Stimulated activated CD4-positive, alpha-beta T cell treated with anti-CD3 and anti-CD28 coated beads, Interleukin-4, amount 100 ng/mL, for 4 hours (primary cell): ENCODE data around the gene ZFYVE9.
A peak's percentile ranks its signal among the peaks of the same experiment; 100 is the strongest.
"Not testable (repeated sequence)": the region's sequence is repeated elsewhere in the genome, so short reads cannot be mapped to it uniquely, and the experiment has no call there.

Experiments
- DNase-seq, 2 experiments: peaks; one replicate each; pipeline ENCODE4 v3.0.0-alpha.2; 2020

The ZFYVE9 gene

GRCh38 chr1:52141513-52142219 is at the start of gene ZFYVE9:
Gene ZFYVE9, plus strand, starts transcription at chr1:52142089. Its CDS starts 91,118 bp downstream, at chr1:52233207.
- DNase-seq = peak; percentile 61 to 72

DNA sequence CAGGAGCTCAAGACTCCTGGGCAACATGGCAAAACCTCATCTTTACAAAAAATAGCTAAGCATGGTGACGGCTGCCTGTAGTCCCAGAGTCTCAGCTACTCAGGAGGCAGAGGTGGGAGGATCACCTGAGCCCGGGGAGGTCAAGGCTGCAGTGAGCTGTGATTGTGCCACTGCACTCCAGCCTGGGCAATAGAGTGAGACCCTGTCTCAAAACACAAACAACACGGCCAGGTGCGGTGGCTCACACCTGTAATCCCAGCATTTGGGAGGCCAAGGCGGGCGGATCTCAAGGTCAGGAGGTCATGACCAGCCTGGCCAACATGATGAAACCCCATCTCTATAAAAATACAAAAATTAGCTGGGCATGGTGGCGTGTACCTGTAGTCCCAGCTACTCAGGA is 47.6 kb upstream of the ZFYVE9 start:
- not testable (repeated sequence) for DNase-seq

DNA sequence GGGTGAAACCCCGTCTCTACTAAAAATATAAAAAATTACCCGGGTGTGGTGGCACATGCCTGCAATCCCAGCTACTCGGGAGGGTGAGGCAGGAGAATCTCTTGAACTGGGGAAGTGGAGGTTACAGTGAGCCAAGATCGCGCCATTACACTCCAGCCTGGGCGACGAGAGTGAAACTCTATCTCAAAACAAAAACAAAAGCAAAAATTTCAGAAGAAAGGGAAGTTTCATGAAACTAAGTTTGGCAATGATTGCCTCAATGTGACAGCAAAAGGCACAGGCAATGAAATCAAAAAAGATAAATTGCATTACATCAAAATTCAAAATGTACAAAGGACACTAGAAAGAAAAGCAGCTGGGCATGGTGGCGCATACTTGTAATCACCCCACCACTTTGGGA is 45.7 kb upstream of the ZFYVE9 start:
- DNase-seq = no peak

- DNase-seq = no peak
These were observed 43.6 kb upstream of the ZFYVE9 start for GRCh38 chr1:52098139-52098871.

DNA sequence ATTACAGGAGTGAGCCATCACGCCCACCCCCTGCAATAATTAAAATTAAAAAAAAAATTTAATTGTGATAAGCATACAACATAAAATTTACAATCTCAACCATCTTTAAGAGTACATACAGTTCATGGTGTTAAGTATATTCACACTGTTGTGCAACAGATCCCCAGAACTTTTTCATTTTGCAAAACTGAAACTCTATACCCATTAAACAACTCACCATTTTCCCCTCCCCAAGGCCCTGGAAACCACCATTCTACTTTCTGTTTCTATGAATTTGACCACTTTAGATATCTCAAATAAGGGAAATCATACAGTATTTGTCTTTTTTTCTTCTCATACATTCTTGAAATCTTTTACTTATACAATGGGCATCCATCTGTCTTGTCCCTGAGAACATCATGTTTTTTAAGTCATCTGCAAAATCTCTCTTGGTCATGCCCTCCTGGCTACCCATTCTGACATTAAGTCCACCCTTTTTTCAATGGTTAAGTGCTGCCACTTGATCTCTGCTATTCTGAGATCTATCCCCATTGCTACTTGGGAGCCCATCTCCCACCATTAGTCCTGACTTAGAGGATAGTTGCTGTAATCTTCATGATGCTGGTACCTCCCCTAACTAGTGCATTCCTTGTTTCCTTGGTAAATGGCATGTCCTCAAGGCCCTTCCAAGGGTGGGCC is 39.4 kb upstream of the ZFYVE9 start:
- no peak for DNase-seq

GRCh38 chr1:52111492-52111891 is 30.4 kb upstream of the ZFYVE9 start:
- no peak for DNase-seq

DNA sequence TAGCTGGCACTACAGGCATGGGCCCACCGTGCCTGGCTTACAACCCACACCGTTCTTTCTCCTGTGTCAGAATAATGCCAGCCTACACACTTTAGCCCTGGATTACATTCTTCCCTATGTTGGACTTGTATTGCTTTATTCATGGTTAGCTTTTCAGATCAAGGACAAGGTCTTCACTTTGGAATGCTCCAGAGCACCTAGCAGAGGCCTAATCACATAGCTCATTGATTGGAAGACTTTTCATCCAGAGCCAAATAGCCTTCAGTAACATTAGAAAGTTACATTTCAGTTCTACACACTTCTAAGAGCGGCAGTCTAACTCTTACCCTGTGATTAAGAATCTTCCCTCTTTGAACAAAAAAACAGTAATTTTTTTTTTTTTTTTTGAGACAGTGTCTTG is 29.4 kb upstream of the ZFYVE9 start:
- DNase-seq = no peak

- no peak for DNase-seq
These were observed 22.4 kb upstream of the ZFYVE9 start for GRCh38 chr1:52119301-52120079.

- no peak for DNase-seq
These were observed 19.5 kb upstream of the ZFYVE9 start for GRCh38 chr1:52122384-52122783.

- DNase-seq = no peak
These were observed 18.3 kb upstream of the ZFYVE9 start for GRCh38 chr1:52123622-52124021.

- no peak for DNase-seq
These were observed 16.0 kb upstream of the ZFYVE9 start for GRCh38 chr1:52125736-52126359.

- peak; percentile 7 to 9 for DNase-seq
These were observed 14.4 kb upstream of the ZFYVE9 start for GRCh38 chr1:52127181-52128180.

DNA sequence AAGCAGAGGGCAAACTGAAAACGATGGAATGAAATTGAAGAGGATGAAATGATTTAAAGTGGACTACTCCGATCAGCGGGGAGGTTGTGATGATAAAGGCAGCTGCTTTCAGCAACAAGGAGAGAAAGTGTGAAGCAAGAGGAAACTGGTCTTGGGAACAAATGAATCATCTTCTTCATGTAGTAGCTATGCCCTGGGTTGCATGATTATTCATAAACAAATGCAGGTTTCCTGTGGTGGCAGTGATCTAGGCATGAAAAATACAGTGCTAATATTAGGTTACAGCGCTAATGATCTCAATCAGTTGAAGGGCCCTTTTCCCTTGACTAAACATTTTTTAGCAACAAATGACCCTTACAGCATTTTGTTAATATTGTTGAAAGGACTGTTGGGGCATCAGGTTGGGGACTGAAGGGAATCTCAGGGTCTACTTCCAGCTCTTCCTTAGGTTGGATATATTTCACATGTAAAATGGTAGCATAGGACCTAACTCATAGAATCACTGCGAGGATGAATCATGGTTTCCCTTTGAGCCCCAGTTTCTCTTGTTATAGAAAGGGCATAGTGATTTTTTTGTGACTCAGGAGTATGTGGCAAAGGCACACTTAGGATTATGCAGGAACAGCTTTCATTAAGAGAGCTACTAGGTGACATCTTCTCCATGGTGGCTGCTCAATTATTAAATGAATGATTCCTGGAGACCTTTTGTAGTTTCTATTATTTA is 1.9 kb upstream of the ZFYVE9 start:
- peak in 1 of 2 experiments; percentile 34 for DNase-seq

- no peak for DNase-seq
These were observed 1.0 kb upstream of the ZFYVE9 start for GRCh38 chr1:52140633-52141512.

DNA sequence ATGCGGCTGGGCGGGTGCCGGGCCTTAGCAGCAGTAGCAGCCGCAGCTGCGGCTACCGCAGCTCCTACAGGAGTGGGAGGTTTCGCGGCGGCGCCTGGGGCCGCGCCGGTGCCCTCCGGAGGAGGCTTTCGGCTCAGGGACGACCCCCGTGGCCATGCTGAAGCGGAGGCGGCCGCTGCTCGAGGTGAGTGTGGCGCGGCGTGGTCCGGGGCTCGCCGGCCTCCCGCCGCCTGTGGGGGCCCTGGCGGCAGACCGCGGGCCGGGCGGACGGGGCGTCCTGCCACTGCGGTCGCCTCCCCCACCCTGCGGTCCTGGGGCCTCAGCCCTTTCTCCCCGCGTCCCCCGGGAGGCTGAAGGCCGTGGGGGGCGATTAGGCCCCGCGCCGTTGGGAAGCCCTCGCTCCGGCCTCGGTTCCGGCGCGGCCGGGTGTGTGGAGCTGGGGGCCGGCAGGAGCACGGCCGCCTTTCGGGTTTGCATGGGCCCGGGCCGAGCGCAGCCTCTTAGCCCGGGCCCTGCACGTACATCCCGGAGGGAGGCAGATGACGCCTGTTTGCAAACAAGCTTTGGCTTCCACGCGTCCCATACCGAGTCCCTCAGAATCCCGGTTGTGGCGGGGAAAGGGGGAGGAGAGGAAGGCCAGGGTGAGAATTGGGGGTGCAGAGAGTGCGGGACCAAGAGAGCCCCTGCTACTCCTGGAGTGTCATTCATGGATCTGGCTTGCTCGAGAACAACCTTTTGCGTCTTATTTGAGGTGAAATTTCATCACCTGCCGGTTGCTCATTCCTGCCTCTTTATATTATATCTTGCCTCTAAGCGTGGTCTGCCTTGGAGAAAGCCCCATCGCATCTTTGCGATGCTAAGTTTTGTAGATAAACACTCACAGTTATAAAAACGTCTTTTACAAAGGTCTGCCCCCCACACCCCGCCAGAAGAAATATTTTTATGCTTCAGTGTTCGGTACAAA is 613 bp downstream of the ZFYVE9 start:
- peak; percentile 3 to 46 for DNase-seq

GRCh38 chr1:52145137-52145536 is 3.2 kb downstream of the ZFYVE9 start:
- DNase-seq = no peak

- not testable (repeated sequence) for DNase-seq
These were observed 8.6 kb downstream of the ZFYVE9 start for GRCh38 chr1:52150445-52150844.

DNA sequence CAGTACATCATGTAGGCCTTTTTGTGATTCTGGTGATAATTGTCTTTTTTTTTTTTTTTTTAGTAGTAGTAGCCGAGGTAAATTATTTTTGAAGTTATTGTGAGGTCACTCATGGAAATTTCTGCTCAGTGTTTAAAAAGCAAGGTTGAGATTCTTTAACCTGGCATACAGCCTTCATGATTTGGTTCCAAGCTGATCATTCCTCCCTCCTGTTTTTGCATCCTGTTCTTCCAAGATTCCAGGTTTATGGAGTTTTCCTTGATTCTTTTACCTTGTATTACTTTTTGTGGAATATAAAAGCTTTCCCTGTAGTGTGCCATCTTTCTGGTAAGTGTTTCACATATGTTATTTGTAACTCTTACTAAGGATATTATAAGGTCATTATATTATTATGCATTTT is 9.1 kb downstream of the ZFYVE9 start:
- DNase-seq = no peak
